Measurements from ENCODE around the gene CNTNAP5.
A peak's percentile ranks its signal among the peaks of the same experiment; 100 is the strongest.

Gene CNTNAP5

GRCh38 chr2:124476291-124476690 lies 451.2 kb downstream of the CNTNAP5 start:
- no peak overlapping the region for H3K27ac ChIP-seq
- ChIA-PET POLR2A (ENCODE audit: low non-redundant PET) (no interaction called here), CTCF (interaction anchor here (0.7 kb wide), 1 partner anchor 460 kb away, joined by 3 read pairs; no protein-coding TSS in a partner anchor)
- peak; percentile 9 for DNase-seq (ENCODE audit: low spot score)
- no peak for TF ChIP-seq CTCF (conservative IDR thresholded peaks at IDR 0.05; ENCODE audit: low read depth)

DNA sequence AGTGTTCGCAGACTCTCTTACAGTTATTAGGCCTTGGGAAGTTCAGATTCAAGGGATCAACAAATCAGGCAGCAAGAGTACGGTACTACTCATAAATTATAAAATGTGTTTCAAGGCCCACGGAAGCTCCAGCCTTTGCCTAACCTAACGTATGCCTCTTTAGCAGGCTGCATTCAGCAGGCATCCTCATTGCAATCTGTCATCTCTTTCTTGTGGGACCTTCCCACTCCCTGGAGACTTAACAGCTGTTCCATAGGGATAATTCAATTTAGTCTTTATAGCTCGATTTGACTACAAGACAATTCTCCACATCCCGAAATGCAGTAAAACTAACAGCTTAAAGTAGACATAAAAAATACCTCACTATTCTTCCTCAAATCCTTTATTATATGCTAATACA lies 453.7 kb downstream of the CNTNAP5 start:
- TF ChIP-seq CTCF (conservative IDR thresholded peaks at IDR 0.05; ENCODE audit: low read depth): no peak
- ChIA-PET POLR2A (ENCODE audit: low non-redundant PET) (no interaction called here), CTCF (interaction anchor here (0.6 kb wide), 1 partner anchor 128 kb away, joined by 3 read pairs; no protein-coding TSS in a partner anchor)
- no peak overlapping the region for H3K27ac ChIP-seq
- DNase-seq (ENCODE audit: low spot score): no peak

GRCh38 chr2:124480958-124481357 lies 455.9 kb downstream of the CNTNAP5 start:
- no peak overlapping the region for H3K27ac ChIP-seq
- DNase-seq (ENCODE audit: low spot score): no peak
- no peak for TF ChIP-seq CTCF (conservative IDR thresholded peaks at IDR 0.05; ENCODE audit: low read depth)
- POLR2A ChIA-PET (ENCODE audit: low non-redundant PET): no interaction called here
- CTCF ChIA-PET: interaction anchor here (0.6 kb wide), 1 partner anchor 45 kb away, joined by 3 read pairs; no protein-coding TSS in a partner anchor

GRCh38 chr2:124482044-124482443 lies 457.0 kb downstream of the CNTNAP5 start:
- DNase-seq (ENCODE audit: low spot score): no peak
- POLR2A ChIA-PET (ENCODE audit: low non-redundant PET): no interaction called here
- CTCF ChIA-PET: no interaction called here
- H3K27ac ChIP-seq: no peak overlapping the region
- TF ChIP-seq CTCF (conservative IDR thresholded peaks at IDR 0.05; ENCODE audit: low read depth): no peak

- POLR2A ChIA-PET (ENCODE audit: low non-redundant PET): no interaction called here
- CTCF ChIA-PET: no interaction called here
- TF ChIP-seq CTCF (conservative IDR thresholded peaks at IDR 0.05; ENCODE audit: low read depth): no peak
- H3K27ac ChIP-seq: no peak overlapping the region
- DNase-seq (ENCODE audit: low spot score): no peak
Observed at GRCh38 chr2:124482551-124482950, 457.5 kb downstream of the CNTNAP5 start.

- no peak for DNase-seq (ENCODE audit: low spot score)
- no peak overlapping the region for H3K27ac ChIP-seq
- no peak for TF ChIP-seq CTCF (conservative IDR thresholded peaks at IDR 0.05; ENCODE audit: low read depth)
- ChIA-PET CTCF (no interaction called here), POLR2A (ENCODE audit: low non-redundant PET) (no interaction called here)
Observed at GRCh38 chr2:124485659-124486058, 460.6 kb downstream of the CNTNAP5 start.

GRCh38 chr2:124489686-124490085 lies 464.6 kb downstream of the CNTNAP5 start:
- POLR2A ChIA-PET (ENCODE audit: low non-redundant PET): no interaction called here
- DNase-seq (ENCODE audit: low spot score): no peak
- TF ChIP-seq CTCF (conservative IDR thresholded peaks at IDR 0.05; ENCODE audit: low read depth): no peak
- no peak overlapping the region for H3K27ac ChIP-seq
- CTCF ChIA-PET: no interaction called here
